Lung (tissue), 12 donors: ENCODE data around the gene STK33. TPM values are rescaled to one million over a fixed set of nuclear protein-coding genes. Genes with fewer than 3 reads are reported as not detected.

Experiments
- ATAC-seq: fragments of 200-7000 bp; cut with Tn5 transposase; one replicate; pipeline ENCODE4 v1.9.1; 2020; ENCODE audit warnings: moderate number of reproducible peaks; ENCODE audit not compliant: insufficient read depth, low FRiP score
- DNase-seq, 3 donors: peaks; one replicate each; pipeline ENCODE4 v3.0.0-alpha.2; 2013 to 2017
- H3K27ac ChIP-seq, 2 donors: one replicate each; pipeline ENCODE4 v1.5.1; 2013; ENCODE audit warnings: mild to moderate bottlenecking in 2 of 2, moderate library complexity in 2 of 2, control low read depth in 1 of 2, inconsistent platforms in 1 of 2, low read depth in 1 of 2, low read length in 1 of 2
- H3K27me3 ChIP-seq, 3 donors: one replicate each; pipeline ENCODE4 v1.5.1; 2013; ENCODE audit warnings: low read length in 2 of 3; ENCODE audit not compliant: control insufficient read depth in 3 of 3, insufficient read depth in 3 of 3
- H3K36me3 ChIP-seq, 4 donors: one replicate each; pipeline ENCODE4 v1.5.1; 2013; ENCODE audit warnings: low read length in 4 of 4, mild to moderate bottlenecking in 1 of 4, moderate library complexity in 1 of 4; ENCODE audit not compliant: control insufficient read depth in 4 of 4, insufficient read depth in 4 of 4
- H3K4me1 ChIP-seq, 5 donors: one replicate each; pipeline ENCODE4 v1.5.1; 2013; ENCODE audit warnings: low read length in 5 of 5, mild to moderate bottlenecking in 2 of 5, moderate library complexity in 1 of 5; ENCODE audit not compliant: control insufficient read depth in 5 of 5, insufficient read depth in 5 of 5
- H3K4me3 ChIP-seq: one replicate; pipeline ENCODE4 v1.5.1; 2013; ENCODE audit warnings: mild to moderate bottlenecking, control low read depth, moderate library complexity
- H3K9ac ChIP-seq, 2 donors: one replicate each; pipeline ENCODE4 v1.5.1; 2013; ENCODE audit warnings: low read length in 2 of 2, control low read depth in 1 of 2; ENCODE audit not compliant: insufficient read depth in 1 of 2
- H3K9me3 ChIP-seq, 4 donors: one replicate each; pipeline ENCODE4 v1.5.1; 2013; ENCODE audit warnings: low read length in 3 of 4, mild to moderate bottlenecking in 1 of 4, moderate library complexity in 1 of 4; ENCODE audit not compliant: control insufficient read depth in 4 of 4, insufficient read depth in 3 of 4
- CTCF ChIP-seq: IDR thresholded peaks from 2 replicates; pipeline ENCODE4 v1.5.1; 2012; ENCODE audit warnings: mild to moderate bottlenecking; ENCODE audit errors: control extremely low read depth, extremely low read depth
- WGBS, 2 donors: extraction: QIAGEN DNeasy Blood & Tissue Kit; methylation state at CpG; one replicate each; pipeline ENCODE4 v1.1.7; 2013; 5-methylcytosine and 5-hydroxymethylcytosine counted together
- polyA plus RNA-seq, 2 donors: library from polyadenylated mRNA; stranded (reverse); fragments of 200-250 nt; gene quantifications; one replicate each; pipeline ENCODE4 v1.2.1, GENCODE V29; 2013
- total RNA-seq, 2 donors: library from RNA; depleted of rRNA in 1 of 2; stranded (reverse); fragments of >200 nt in 1 of 2; gene quantifications; one replicate each; pipeline ENCODE4 v1.2.1, GENCODE V29; 2014 to 2021
- donor health status: control.
- donor health status: control.
- donor health status: Bipolar disorder and iron deficiency.
- donor health status: healthy.
- donor health status: DM: yes; HTN: yes; CAD: no.

STK33 gene
- total and polyA plus RNA-seq, 4 donors, result 9.5 to 36.5 (median 20.4) TPM

- no peak overlapping the region for H3K4me3 ChIP-seq
- ATAC-seq (no peak), DNase-seq (no peak)
- no peaks in the 10 kb centered on the region for H3K36me3 ChIP-seq
- H3K27me3 ChIP-seq, result no peaks in the 10 kb centered on the region
- WGBS, 2 donors, result 85 to 87% methylated on average over 4 of the region's 4 CpGs
- H3K9ac ChIP-seq, result no peak overlapping the region
- H3K27ac ChIP-seq, result no peak overlapping the region
- no peaks in the 10 kb centered on the region for H3K9me3 ChIP-seq
- TF ChIP-seq CTCF, result no peak
- peaks cover 0 to 41% (median 11%) of the 10 kb centered on the region in 5 donors for H3K4me1 ChIP-seq
Measured at GRCh38 chr11:8357505-8357888, 236.5 kb downstream of the STK33 start.

- ATAC-seq (peak; percentile 44), DNase-seq (peak; percentile 68 to 82 (median 77))
- TF ChIP-seq CTCF, result no peak
- Histone ChIP-seq H3K9me3 (no peaks in the 10 kb centered on the region), H3K9ac (no peak overlapping the region), H3K27ac (no peak overlapping the region), H3K27me3 (no peaks in the 10 kb centered on the region), H3K4me1 (peaks cover 0 to 39% (median 11%) of the 10 kb centered on the region in 5 donors), H3K4me3 (no peak overlapping the region), H3K36me3 (no peaks in the 10 kb centered on the region)
- 56 to 81% methylated on average over 30 of the region's 30 CpGs for WGBS, 2 donors
Measured at GRCh38 chr11:8356721-8357504, 237.1 kb downstream of the STK33 start.

DNA sequence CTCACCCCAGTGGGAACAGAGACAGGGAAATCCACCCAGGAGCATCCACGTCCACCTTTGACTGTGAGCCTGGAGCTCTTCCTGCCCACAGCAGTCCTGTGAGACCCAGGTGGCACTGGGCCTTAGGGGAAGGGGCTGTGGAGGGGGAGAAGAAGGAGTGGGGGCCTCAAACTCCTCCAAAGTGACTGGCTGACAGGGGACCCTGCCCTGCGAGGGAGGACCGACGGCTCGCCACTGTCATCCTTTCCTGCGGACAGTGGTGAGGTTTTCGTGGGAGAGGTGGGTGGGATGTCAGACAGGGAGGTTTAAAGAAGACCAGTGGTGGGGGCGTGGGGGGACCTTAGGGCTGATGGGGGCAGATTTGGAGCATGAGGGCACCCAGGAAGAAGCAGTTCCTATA, 237.8 kb downstream of the STK33 start:
- no peaks in the 10 kb centered on the region for H3K9me3 ChIP-seq
- H3K4me1 ChIP-seq, result peaks cover 0 to 39% (median 11%) of the 10 kb centered on the region in 5 donors
- DNase-seq (no peak), ATAC-seq (no peak)
- WGBS, 2 donors, result 85 to 89% methylated on average over 8 of the region's 8 CpGs
- H3K27me3 ChIP-seq, result no peaks in the 10 kb centered on the region
- no peak for TF ChIP-seq CTCF
- no peak overlapping the region for H3K9ac ChIP-seq
- no peaks in the 10 kb centered on the region for H3K36me3 ChIP-seq
- no peak overlapping the region for H3K27ac ChIP-seq
- no peak overlapping the region for H3K4me3 ChIP-seq

- peaks cover 0 to 39% (median 11%) of the 10 kb centered on the region in 5 donors for H3K4me1 ChIP-seq
- H3K27ac ChIP-seq, result no peak overlapping the region
- no peaks in the 10 kb centered on the region for H3K36me3 ChIP-seq
- no peak overlapping the region for H3K4me3 ChIP-seq
- H3K9me3 ChIP-seq, result no peaks in the 10 kb centered on the region
- ATAC-seq (no peak), DNase-seq (no peak)
- no peak overlapping the region for H3K9ac ChIP-seq
- 78 to 95% methylated on average over 5 of the region's 5 CpGs for WGBS, 2 donors
- no peak for TF ChIP-seq CTCF
- H3K27me3 ChIP-seq, result no peaks in the 10 kb centered on the region
Measured at GRCh38 chr11:8355416-8355742, 238.6 kb downstream of the STK33 start.
